H1 (cell line): ENCODE measurements around the gene POU2F2. TPM values are rescaled to one million over a fixed set of nuclear protein-coding genes. Genes with fewer than 3 reads are reported as not detected.

Experiments
- CTCF ChIA-PET: fragments of 300-600 bp; sonication (Branson Sonifier 250); formaldehyde crosslinking; loops from one replicate; lab custom pipeline; 2021; ENCODE audit not compliant: partially characterized antibody; lab: Charles Lee
- POLR2A ChIA-PET: fragments of 300-600 bp; sonication (Branson Sonifier 250); formaldehyde crosslinking; loops from one replicate; lab custom pipeline; 2021; ENCODE audit warnings: inconsistent platforms; ENCODE audit not compliant: partially characterized antibody; lab: Charles Lee
- DNase-seq, 2 experiments: peaks; one replicate each; pipeline versions ENCODE4 v3.0.0 to v3.0.0-alpha.2; 2010 to 2022; ENCODE audit warnings: low spot score in 2 of 2, low read depth in 1 of 2, mixed read lengths in 1 of 2
- FAIRE-seq: peaks from 2 replicates; lab custom pipeline; 2011; peaks lifted over from hg19 to GRCh38; lab: Jason Lieb, UNC
- H2AFZ ChIP-seq: 2 replicates; pipeline ENCODE4 v1.8.1; 2012; ENCODE audit warnings: low read length, inconsistent platforms
- H2AK5ac ChIP-seq: 2 replicates; pipeline ENCODE4 v1.6.1; 2013; ENCODE audit warnings: low read depth, low read length
- H2BK120ac ChIP-seq: replicated peaks from 2 replicates; pipeline ENCODE3; 2013; ENCODE audit warnings: low read depth, low read length, inconsistent platforms
- H2BK12ac ChIP-seq: 2 replicates; pipeline ENCODE4 v1.6.1; 2013; ENCODE audit warnings: low read depth, low read length
- H2BK15ac ChIP-seq: 2 replicates; pipeline ENCODE4 v1.6.1; 2013; ENCODE audit warnings: low read length
- H2BK20ac ChIP-seq: 2 replicates; pipeline ENCODE4 v1.6.1; 2013; ENCODE audit warnings: low read length
- H2BK5ac ChIP-seq: 2 replicates; pipeline ENCODE4 v1.6.1; 2013; ENCODE audit warnings: low read depth, low read length
- H3K14ac ChIP-seq: 2 replicates; pipeline ENCODE4 v1.6.1; 2013; ENCODE audit warnings: inconsistent platforms; ENCODE audit not compliant: insufficient read length
- H3K18ac ChIP-seq: 2 replicates; pipeline ENCODE4 v1.6.1; 2013; ENCODE audit warnings: low read length; ENCODE audit errors: extremely low read depth
- H3K23ac ChIP-seq: 2 replicates; pipeline ENCODE4 v1.6.1; 2013; ENCODE audit warnings: inconsistent platforms; ENCODE audit not compliant: insufficient read length
- H3K23me2 ChIP-seq: 2 replicates; pipeline ENCODE4 v1.6.1; 2013; ENCODE audit warnings: low read depth, low read length
- H3K27ac ChIP-seq: 2 replicates; pipeline ENCODE4 v1.6.1; 2011; ENCODE audit warnings: low read depth, low read length, inconsistent platforms
- H3K27me3 ChIP-seq, 4 experiments: replicated peaks in 1 of 4; 1 replicate in 1 of 4; 2 replicates in 3 of 4; pipeline versions ENCODE4 v1.6.1 to v1.8.1; 2011 to 2013; ENCODE audit warnings: low read length in 3 of 4, mild to moderate bottlenecking in 3 of 4, inconsistent platforms in 2 of 4, mixed read lengths in 2 of 4, moderate library complexity in 1 of 4; ENCODE audit not compliant: control insufficient read depth in 3 of 4, insufficient read depth in 3 of 4; ENCODE audit errors: extremely low read depth in 1 of 4
- H3K36me3 ChIP-seq, 4 experiments: 2 replicates each; pipeline versions ENCODE4 v1.6.1 to v1.8.1; 2011 to 2013; ENCODE audit warnings: mild to moderate bottlenecking in 4 of 4, low read length in 3 of 4, moderate library complexity in 2 of 4, control low read depth in 1 of 4, inconsistent platforms in 1 of 4; ENCODE audit not compliant: insufficient read depth in 4 of 4, control insufficient read depth in 2 of 4
- H3K4ac ChIP-seq: replicated peaks from 2 replicates; pipeline ENCODE3; 2013; ENCODE audit warnings: low read length, low read depth, mixed read lengths, inconsistent platforms; ENCODE audit not compliant: insufficient read length
- H3K4me1 ChIP-seq, 4 experiments: replicated peaks in 1 of 4; 1 replicate in 1 of 4; 2 replicates in 3 of 4; pipeline versions ENCODE4 v1.6.1 to v1.8.1; 2011 to 2013; ENCODE audit warnings: low read length in 3 of 4, inconsistent platforms in 2 of 4, mixed read lengths in 1 of 4; ENCODE audit not compliant: insufficient read depth in 4 of 4, control insufficient read depth in 3 of 4
- H3K4me2 ChIP-seq, 2 experiments: 2 replicates each; pipeline versions ENCODE4 v1.6.1 to v1.8.1; 2011 to 2013; ENCODE audit warnings: low read depth in 2 of 2, low read length in 2 of 2, control low read depth in 1 of 2, inconsistent platforms in 1 of 2, mild to moderate bottlenecking in 1 of 2; ENCODE audit not compliant: insufficient read depth in 1 of 2
- H3K4me3 ChIP-seq, 4 experiments: fragments of 200-600, 300-600 bp in 1 of 4; sonication (generic), shearing (Covaris generic), sonication (Bioruptor Twin) in 1 of 4; 2 replicates each; pipeline versions ENCODE4 v1.5.1 to v1.8.1; 2011 to 2016; ENCODE audit warnings: low read length in 4 of 4, low read depth in 3 of 4, control low read depth in 2 of 4, inconsistent platforms in 2 of 4, mild to moderate bottlenecking in 2 of 4, mixed read lengths in 1 of 4, moderate library complexity in 1 of 4; ENCODE audit not compliant: insufficient read depth in 2 of 4; ENCODE audit errors: extremely low read depth in 1 of 4
- H3K56ac ChIP-seq: replicated peaks from 2 replicates; pipeline ENCODE3; 2013; ENCODE audit warnings: low read depth, mild to moderate bottlenecking, mixed read lengths, low read length, inconsistent platforms; ENCODE audit not compliant: insufficient read length
- H3K79me1 ChIP-seq: 2 replicates; pipeline ENCODE4 v1.6.1; 2013; ENCODE audit warnings: low read depth, low read length, control low read depth
- H3K79me2 ChIP-seq, 2 experiments: 2 replicates each; pipeline versions ENCODE4 v1.6.1 to v1.8.1; 2012 to 2013; ENCODE audit warnings: low read length in 2 of 2, mild to moderate bottlenecking in 2 of 2, inconsistent platforms in 1 of 2; ENCODE audit not compliant: insufficient read depth in 2 of 2, control insufficient read depth in 1 of 2
- H3K9ac ChIP-seq, 4 experiments: replicated peaks in 1 of 4; 1 replicate in 1 of 4; 2 replicates in 3 of 4; pipeline versions ENCODE4 v1.6.1 to v1.8.1; 2011 to 2013; ENCODE audit warnings: low read depth in 3 of 4, low read length in 3 of 4, control low read depth in 2 of 4, mild to moderate bottlenecking in 2 of 4, moderate library complexity in 2 of 4, inconsistent platforms in 1 of 4; ENCODE audit errors: extremely low read depth in 1 of 4
- H3K9me3 ChIP-seq, 2 experiments: 2 replicates each; pipeline versions ENCODE4 v1.6.1 to v1.8.1; 2012 to 2013; ENCODE audit warnings: mild to moderate bottlenecking in 2 of 2, moderate library complexity in 2 of 2, control low read depth in 1 of 2, inconsistent platforms in 1 of 2, low read depth in 1 of 2, low read length in 1 of 2, mixed read lengths in 1 of 2; ENCODE audit not compliant: insufficient read depth in 2 of 2
- H4K20me1 ChIP-seq, 2 experiments: replicated peaks in 1 of 2; 2 replicates each; pipeline versions ENCODE3 to v1.8.1; 2011 to 2013; ENCODE audit warnings: inconsistent platforms in 2 of 2, low read length in 2 of 2, mild to moderate bottlenecking in 1 of 2; ENCODE audit not compliant: insufficient read depth in 2 of 2, control insufficient read depth in 1 of 2
- H4K5ac ChIP-seq: 2 replicates; pipeline ENCODE4 v1.6.1; 2013; ENCODE audit warnings: low read length, low read depth, mixed read lengths, inconsistent platforms; ENCODE audit not compliant: insufficient read length
- H4K8ac ChIP-seq: 2 replicates; pipeline ENCODE4 v1.8.0; 2013; ENCODE audit warnings: mild to moderate bottlenecking, moderate library complexity, low read length, inconsistent platforms; ENCODE audit not compliant: insufficient read depth; ENCODE audit errors: extremely low read depth
- H4K91ac ChIP-seq: replicated peaks from 2 replicates; pipeline ENCODE3; 2013; ENCODE audit warnings: low read length, mixed read lengths, inconsistent platforms; ENCODE audit not compliant: insufficient read length
- CTBP2 ChIP-seq: IDR thresholded peaks from 2 replicates; pipeline ENCODE4 v1.7.0; 2011; ENCODE audit warnings: borderline replicate concordance, mild to moderate bottlenecking, moderate library complexity, mixed read lengths, low read length; ENCODE audit not compliant: insufficient read depth, insufficient read length
- GABPA ChIP-seq: IDR thresholded peaks from 2 replicates; pipeline ENCODE4 v1.6.1; 2011; ENCODE audit warnings: mild to moderate bottlenecking, low read length, moderate library complexity, borderline replicate concordance; ENCODE audit not compliant: insufficient read depth
- HDAC6 ChIP-seq: IDR thresholded peaks from one replicate; pipeline ENCODE4 v1.7.1; 2012; ENCODE audit warnings: low read depth, mild to moderate bottlenecking, inconsistent platforms, low read length, moderate library complexity
- MAFK ChIP-seq: IDR thresholded peaks from 2 replicates; pipeline ENCODE4 v1.6.1; 2012; ENCODE audit warnings: low read depth, mild to moderate bottlenecking, improper control_type of control experiment, low read length
- NRF1 ChIP-seq: IDR thresholded peaks from 2 replicates; pipeline ENCODE4 v1.6.1; 2011; ENCODE audit warnings: mild to moderate bottlenecking, low read depth, low read length, improper control_type of control experiment
- POU5F1 ChIP-seq: IDR thresholded peaks from 2 replicates; pipeline ENCODE4 v1.6.1; 2011; ENCODE audit warnings: low read depth, mild to moderate bottlenecking, low read length, moderate library complexity
- RAD21 ChIP-seq, 2 experiments: IDR thresholded peaks in 1 of 2; conservative IDR thresholded peaks in 1 of 2; 2 replicates each; pipeline ENCODE4 v1.6.1; 2011; ENCODE audit warnings: low read depth in 2 of 2, low read length in 2 of 2, improper control_type of control experiment in 1 of 2, inconsistent platforms in 1 of 2, mild to moderate bottlenecking in 1 of 2, moderate library complexity in 1 of 2
- RBBP5 ChIP-seq: IDR thresholded peaks from 2 replicates; pipeline ENCODE4 v1.7.1; 2012; ENCODE audit warnings: low read depth, mild to moderate bottlenecking, inconsistent platforms, low read length, moderate library complexity, borderline replicate concordance
- RNF2 ChIP-seq: fragments of 200-900, 300-1000 bp; sonication (generic); IDR thresholded peaks from 2 replicates; pipeline ENCODE4 v1.7.1; 2016; ENCODE audit warnings: borderline replicate concordance, low read depth, mild to moderate bottlenecking, antibody characterized with exemption, low read length; ENCODE audit not compliant: poor library complexity, severe bottlenecking; ENCODE audit errors: missing control alignments
- SRF ChIP-seq: IDR thresholded peaks from 2 replicates; pipeline ENCODE4 v1.6.1; 2011; ENCODE audit warnings: mild to moderate bottlenecking, low read depth, low read length, moderate library complexity
- ZNF274 ChIP-seq: IDR thresholded peaks from 2 replicates; pipeline ENCODE4 v1.7.0; 2012; ENCODE audit warnings: low read length, borderline replicate concordance; ENCODE audit errors: extremely low read depth
- WGBS, 2 experiments: shearing (Covaris generic) in 1 of 2; methylation state at CpG; one replicate each; pipeline versions ENCODE4 v1.1.6 to v1.1.7; 2013 to 2015; ENCODE audit warnings: low lambda C conversion rate in 2 of 2, mixed read lengths in 2 of 2, inconsistent platforms in 1 of 2, low coverage in 1 of 2, missing lambda C conversion rate in 1 of 2; ENCODE audit not compliant: insufficient replicate concordance in 2 of 2, insufficient coverage in 1 of 2, insufficient read length in 1 of 2; ENCODE audit errors: extremely low coverage in 1 of 2, missing lambda C conversion rate in 1 of 2; 5-methylcytosine and 5-hydroxymethylcytosine counted together
- polyA plus RNA-seq, 7 experiments: library from polyadenylated mRNA; depleted of rRNA in 3 of 7; stranded (reverse) in 5 of 7; unstranded in 2 of 7; fragments of >200 nt in 5 of 7; fragments of 200-250 nt in 2 of 7; gene quantifications; 1 replicate in 5 of 7; 2 replicates in 1 of 7; 4 replicates in 1 of 7; pipeline versions ENCODE4 v1.2.1 to v1.2.3, GENCODE V29; 2011 to 2013; ENCODE audit warnings: missing spikeins in 2 of 7, mixed read lengths in 2 of 7
- total RNA-seq: library from RNA; stranded (reverse); fragmentation: NEBNext Ultra II Directional; extraction: Animal tissue kit (Norgen Biotek cat#: 25700); gene quantifications from 2 replicates; pipeline ENCODE4 v1.2.1, GENCODE V29; 2021

POU2F2 gene
- total and polyA plus RNA-seq, 2 of the 8 experiments (the other 6 are each of a cell fraction or from before 2014, with no cell fraction given): 5.0 to 6.1 TPM

DNA sequence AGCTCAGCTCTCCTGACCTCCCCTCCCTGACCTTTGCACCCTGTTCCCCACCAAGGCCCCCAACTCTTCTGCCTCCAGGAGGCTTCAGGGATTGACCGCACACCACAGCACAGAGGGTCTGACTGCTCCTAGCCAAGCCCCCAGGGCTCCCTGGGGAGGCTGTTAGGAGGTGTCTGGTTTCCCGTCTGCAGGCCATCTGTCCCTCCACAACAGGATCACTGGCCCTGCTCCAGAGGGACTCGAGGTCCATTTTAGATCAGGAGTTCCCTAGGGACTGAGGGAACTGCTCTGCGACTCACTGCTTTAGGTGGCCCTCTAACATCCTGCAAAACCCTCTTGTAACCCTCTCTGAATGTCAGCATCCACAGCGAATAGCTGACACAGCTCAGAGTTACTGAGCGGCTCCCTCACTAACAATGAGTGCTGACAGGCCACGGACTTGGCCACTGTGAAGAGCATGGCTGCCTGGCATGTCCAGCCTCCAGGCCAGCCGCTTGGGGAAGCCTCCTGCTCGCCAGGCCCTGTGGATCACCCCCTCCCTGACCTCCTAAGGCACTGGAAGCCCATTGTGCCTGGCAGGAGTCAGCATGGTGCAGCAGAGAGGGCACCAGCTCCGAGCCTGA is 79.9 kb downstream of the POU2F2 start:
- peaks cover 0 to 16% of the 10 kb centered on the region in 2 experiments for H4K20me1 ChIP-seq
- H3K27ac ChIP-seq: no peak overlapping the region
- no peak overlapping the region for H2AFZ ChIP-seq
- DNase-seq (no peak), FAIRE-seq (no peak)
- WGBS, 2 experiments: 92% methylated on average over 10 of the region's 10 CpGs; no CpG with 5 or more reads in 1 of the 2 experiments
- H3K36me3 ChIP-seq: peaks cover 16 to 61% (median 53%) of the 10 kb centered on the region in 4 experiments
- H2BK15ac ChIP-seq: no peak overlapping the region
- CTCF ChIA-PET: interaction anchor here (0.6 to 5.6 kb wide), 9 partner anchors 9 to 617 kb away, joined by 3 to 23 read pairs (median 4); no protein-coding TSS in a partner anchor
- no peak overlapping the region for H2BK120ac ChIP-seq
- H2AK5ac ChIP-seq: no peak overlapping the region
- no peak overlapping the region for H3K56ac ChIP-seq
- no peak overlapping the region for H4K5ac ChIP-seq
- no peak overlapping the region for H3K4me2 ChIP-seq
- no peaks in the 10 kb centered on the region for H3K4me1 ChIP-seq
- no peak overlapping the region for H2BK5ac ChIP-seq
- H4K91ac ChIP-seq: no peak overlapping the region
- no peaks in the 10 kb centered on the region for H3K9me3 ChIP-seq
- POLR2A ChIA-PET: interaction anchor here (0.6 to 2.1 kb wide), 6 partner anchors 8 to 74 kb away, joined by 3 to 7 read pairs (median 4); no protein-coding TSS in a partner anchor
- no peaks in the 10 kb centered on the region for H3K79me2 ChIP-seq
- H3K4me3 ChIP-seq: no peak overlapping the region
- H3K23me2 ChIP-seq: no peaks in the 10 kb centered on the region
- no peak overlapping the region for H3K9ac ChIP-seq
- no peaks in the 10 kb centered on the region for H3K79me1 ChIP-seq
- H3K4ac ChIP-seq: no peak overlapping the region
- H4K8ac ChIP-seq: peak overlapping the region; percentile 42; the same call in 1 of the 2 replicates
- H3K27me3 ChIP-seq: no peaks in the 10 kb centered on the region
- no peak overlapping the region for H3K18ac ChIP-seq
- H3K23ac ChIP-seq: no peak overlapping the region
- no peak overlapping the region for H2BK20ac ChIP-seq
- no peak overlapping the region for H2BK12ac ChIP-seq
- no peak overlapping the region for H3K14ac ChIP-seq
- TF ChIP-seq HDAC6 (no peak), MAFK (no peak), NRF1 (no peak), POU5F1 (no peak), ZNF274 (no peak), GABPA (no peak), CTBP2 (no peak), RBBP5 (no peak), RAD21 (IDR thresholded peaks at IDR 0.05 in 1 of 2, conservative IDR thresholded peaks at IDR 0.05 in 1 of 2; ENCODE audit: low read depth in 2 of 2, low read length in 2 of 2) (no peak), SRF (no peak), RNF2 (no peak)
